HG03066 (cell line): ENCODE results near the gene CCDC28A.

ENCODE experiments used
- ATAC-seq: cut with Tn5 transposase; IDR thresholded peaks from one replicate; pipeline ENCODE4 v1.9.1; 2021; ENCODE audit warnings: low read depth; ENCODE audit not compliant: unreplicated experiment

Gene CCDC28A

DNA sequence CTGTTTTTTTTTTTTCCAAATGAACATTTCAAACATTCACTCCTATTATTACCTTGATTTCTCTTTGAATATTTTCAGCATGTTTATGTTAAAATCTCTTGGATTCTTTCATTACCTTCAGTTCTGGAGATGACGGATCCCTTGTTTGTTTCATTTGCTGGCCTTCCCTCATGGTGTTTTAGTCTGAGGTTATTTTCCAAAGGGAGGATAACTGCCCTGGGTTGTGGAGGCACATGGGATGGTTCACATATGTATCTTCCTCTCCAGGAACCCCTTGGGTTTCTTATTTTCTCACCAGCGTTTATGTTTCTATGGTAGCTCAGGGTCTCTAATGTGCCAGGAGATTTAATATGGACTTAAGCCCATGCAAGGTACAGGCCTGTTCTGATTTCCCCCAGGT is 58.6 kb downstream of the CCDC28A start:
- no peak for ATAC-seq

DNA sequence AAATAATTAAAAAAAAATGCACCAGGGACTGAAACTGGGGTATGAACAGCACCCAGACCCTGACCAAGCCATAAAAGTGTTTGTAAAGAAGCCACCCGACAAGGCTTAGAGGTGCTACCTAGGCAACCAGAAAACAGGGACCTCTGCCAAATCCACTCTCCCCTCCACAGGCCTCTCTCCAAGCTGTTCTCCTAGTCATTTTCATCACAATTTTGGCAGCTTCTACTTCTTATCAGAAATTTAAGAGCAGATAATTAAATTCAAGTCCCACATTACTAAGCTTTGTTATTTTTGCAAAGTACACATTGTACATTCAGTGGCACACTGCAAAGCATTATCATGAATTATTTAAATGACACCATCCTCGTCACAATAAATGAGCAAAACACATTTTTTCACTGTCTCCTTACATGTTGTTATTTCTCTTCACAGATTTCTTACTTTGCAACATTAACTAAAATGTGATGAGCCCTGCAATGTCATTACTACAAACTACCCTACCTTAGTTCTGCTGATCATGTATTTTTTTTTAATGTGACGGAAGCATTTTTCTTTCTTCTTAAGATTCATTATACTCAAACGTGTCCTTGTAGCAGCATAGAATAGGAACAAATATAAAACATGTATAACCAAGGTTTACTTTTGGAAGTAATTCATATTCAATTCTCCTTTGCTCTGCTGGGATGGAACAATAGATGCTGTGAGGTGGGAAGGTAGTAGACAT is 60.4 kb downstream of the CCDC28A start:
- ATAC-seq = no peak

DNA sequence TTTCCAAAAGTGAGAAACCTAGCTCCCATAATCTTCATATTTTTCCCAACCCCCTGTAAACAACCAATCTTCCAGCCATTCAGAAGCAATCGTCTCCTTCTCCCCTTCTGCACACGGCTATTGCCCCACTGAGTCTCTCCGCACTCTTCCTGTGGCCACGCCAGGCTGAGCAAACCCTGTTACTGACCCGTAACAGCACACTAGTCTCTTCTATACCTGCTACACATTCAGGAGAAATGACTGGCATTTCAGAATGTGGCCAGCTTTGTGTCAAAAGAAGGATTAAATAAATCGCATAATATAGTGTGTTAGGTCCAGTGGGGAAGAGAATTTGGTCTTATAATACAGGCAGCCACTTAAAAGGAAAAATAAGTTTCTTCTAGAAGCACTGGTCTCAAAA is 63.7 kb downstream of the CCDC28A start:
- ATAC-seq = no peak
